Stomach (tissue), 4 donors: Measurements from ENCODE around the gene DYNC1LI1.

Experiments used
- EP300 ChIP-seq: sonication (generic); formaldehyde crosslinking; IDR thresholded peaks from one replicate; pipeline ENCODE4 v1.6.1; 2017; ENCODE audit warnings: antibody characterized with exemption
- TF ChIP-seq, protein P1 (sequence below), 7 experiments: fragments of 450-650 bp in 4 of 7; fragments of 200-600 bp in 3 of 7; sonication (generic) in 3 of 7; IDR thresholded peaks; one replicate each; pipeline ENCODE4 v1.5.1; 2016 to 2019; ENCODE audit warnings: antibody characterized with exemption in 7 of 7, control low read depth in 2 of 7, mild to moderate bottlenecking in 1 of 7

DNA sequence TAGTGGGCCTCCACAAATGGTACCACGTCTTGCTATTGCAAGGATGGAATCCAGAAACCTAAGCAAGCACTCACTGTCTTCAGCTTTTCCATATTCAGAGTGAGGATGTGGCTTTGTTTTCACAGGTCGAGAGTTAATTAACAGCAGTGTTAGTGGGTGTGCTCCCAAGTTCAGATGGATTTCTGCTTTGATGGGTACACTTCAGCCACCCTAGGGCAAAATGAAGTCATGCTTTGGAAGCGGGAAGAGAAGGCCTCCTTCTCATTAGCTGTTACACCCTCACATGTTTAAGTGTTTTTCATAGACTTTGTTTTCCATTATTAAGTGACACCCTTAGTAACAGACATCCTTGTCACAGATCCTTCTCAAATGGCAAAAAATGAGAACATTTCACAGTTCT, 36.3 kb upstream of the DYNC1LI1 start:
- TF ChIP-seq, protein P1, sequence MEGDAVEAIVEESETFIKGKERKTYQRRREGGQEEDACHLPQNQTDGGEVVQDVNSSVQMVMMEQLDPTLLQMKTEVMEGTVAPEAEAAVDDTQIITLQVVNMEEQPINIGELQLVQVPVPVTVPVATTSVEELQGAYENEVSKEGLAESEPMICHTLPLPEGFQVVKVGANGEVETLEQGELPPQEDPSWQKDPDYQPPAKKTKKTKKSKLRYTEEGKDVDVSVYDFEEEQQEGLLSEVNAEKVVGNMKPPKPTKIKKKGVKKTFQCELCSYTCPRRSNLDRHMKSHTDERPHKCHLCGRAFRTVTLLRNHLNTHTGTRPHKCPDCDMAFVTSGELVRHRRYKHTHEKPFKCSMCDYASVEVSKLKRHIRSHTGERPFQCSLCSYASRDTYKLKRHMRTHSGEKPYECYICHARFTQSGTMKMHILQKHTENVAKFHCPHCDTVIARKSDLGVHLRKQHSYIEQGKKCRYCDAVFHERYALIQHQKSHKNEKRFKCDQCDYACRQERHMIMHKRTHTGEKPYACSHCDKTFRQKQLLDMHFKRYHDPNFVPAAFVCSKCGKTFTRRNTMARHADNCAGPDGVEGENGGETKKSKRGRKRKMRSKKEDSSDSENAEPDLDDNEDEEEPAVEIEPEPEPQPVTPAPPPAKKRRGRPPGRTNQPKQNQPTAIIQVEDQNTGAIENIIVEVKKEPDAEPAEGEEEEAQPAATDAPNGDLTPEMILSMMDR (IDR thresholded peaks at IDR 0.05), result no peak
- no peak for TF ChIP-seq EP300
